Measurements from ENCODE around the gene MZT1. TPM values are rescaled to one million over a fixed set of nuclear protein-coding genes. Genes with fewer than 3 reads are reported as not detected.

Gene MZT1
- total and polyA plus RNA-seq, 10 of the 15 experiments (the other 5 are each of a cell fraction or from before 2014, with no cell fraction given), result 16.2 to 47.6 (median 25.4) TPM

DNA sequence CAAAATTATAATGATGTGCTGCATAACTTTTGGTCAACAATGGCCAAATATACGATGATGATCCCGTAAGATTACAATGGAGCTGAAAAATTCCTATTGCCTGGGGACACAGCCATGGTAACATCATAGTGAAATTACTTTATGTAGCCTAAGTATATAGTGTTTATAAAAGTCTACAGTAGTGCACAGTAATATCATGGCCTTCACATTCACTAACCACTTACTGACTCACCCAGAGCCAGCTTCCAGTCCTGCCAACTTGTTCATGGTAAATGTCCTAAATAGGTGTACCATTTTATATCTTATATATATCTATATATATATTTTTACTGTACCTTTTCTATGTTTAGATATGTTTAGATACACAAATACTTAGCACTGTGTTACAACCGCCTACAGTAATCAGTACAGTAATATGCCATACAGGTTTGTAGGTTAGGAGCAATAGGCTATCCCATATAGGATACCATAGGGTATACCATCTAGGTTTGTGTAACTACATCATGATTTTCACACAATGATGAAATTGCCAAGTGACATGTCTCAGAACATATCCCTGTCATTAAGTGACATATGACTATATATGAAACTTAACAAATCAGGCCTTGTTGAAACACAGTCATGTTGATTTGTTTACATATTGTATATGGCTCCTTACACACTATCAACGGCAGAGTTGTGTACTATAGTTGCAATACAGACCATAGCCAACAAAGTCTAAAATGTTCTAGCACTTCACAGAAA is 30.5 kb upstream of the MZT1 start:
- BruUV-seq (replicated peaks), result no TSS peak
- Histone ChIP-seq H3K79me2 (ENCODE audit: control insufficient read depth, insufficient read depth, low read length) (no peaks in the 10 kb centered on the region; the same call in 1 of the 2 replicates), H3K36me3 (ENCODE audit: control insufficient read depth in 2 of 2, insufficient read depth in 2 of 2, low read length in 1 of 2) (peaks cover 3 to 36% of the 10 kb centered on the region in 2 experiments), H3K9ac (ENCODE audit: control insufficient read depth, insufficient read depth, low read length) (no peak overlapping the region), H3K27ac (ENCODE audit: control insufficient read depth, insufficient read depth) (no peak overlapping the region), H3K9me3 (replicated peaks; ENCODE audit: control insufficient read depth, insufficient read depth, low read length) (no peaks in the 10 kb centered on the region), H4K20me1 (ENCODE audit: control insufficient read depth, insufficient read depth) (no peaks in the 10 kb centered on the region), H3K4me2 (ENCODE audit: control insufficient read depth, insufficient read depth) (no peak overlapping the region), H3K27me3 (replicated peaks in 1 of 2; ENCODE audit: control insufficient read depth in 2 of 2, insufficient read depth in 2 of 2, low read length in 1 of 2) (no peaks in the 10 kb centered on the region), H3K4me1 (ENCODE audit: control insufficient read depth, insufficient read depth, low read length) (no peaks in the 10 kb centered on the region), H3K4me3 (no peak overlapping the region), H2AFZ (ENCODE audit: control insufficient read depth, low read depth, low read length) (no peak overlapping the region)
- 72% methylated on average over 4 of the region's 4 CpGs for WGBS (ENCODE audit: insufficient coverage, insufficient replicate concordance, low lambda C conversion rate, missing lambda C conversion rate)
- ChIA-PET SMC1A (ENCODE audit: uncharacterized antibody, unreplicated experiment) (interaction anchor here (1.2 kb wide), 1 partner anchor 14 kb away, joined by 4 read pairs; no protein-coding TSS in a partner anchor), RAD21 (ENCODE audit: unreplicated experiment) (no interaction called here), POLR2A (interaction anchor here (0.7 kb wide), 1 partner anchor 41 kb away, joined by 6 read pairs; no protein-coding TSS in a partner anchor), CTCF (no interaction called here)
- FAIRE-seq (no peak), ATAC-seq (no peak), DNase-seq (ENCODE audit: low read depth, low spot score) (no peak)
- intact Hi-C loops (cut with micrococcal nuclease; ENCODE audit: unreplicated experiment) (no loop called here), in situ Hi-C loops (cut with MboI) (no loop called here)
- TF ChIP-seq TBL1XR1 (IDR thresholded peaks at IDR 0.05; ENCODE audit: low read depth, low read length), result no peak

DNA sequence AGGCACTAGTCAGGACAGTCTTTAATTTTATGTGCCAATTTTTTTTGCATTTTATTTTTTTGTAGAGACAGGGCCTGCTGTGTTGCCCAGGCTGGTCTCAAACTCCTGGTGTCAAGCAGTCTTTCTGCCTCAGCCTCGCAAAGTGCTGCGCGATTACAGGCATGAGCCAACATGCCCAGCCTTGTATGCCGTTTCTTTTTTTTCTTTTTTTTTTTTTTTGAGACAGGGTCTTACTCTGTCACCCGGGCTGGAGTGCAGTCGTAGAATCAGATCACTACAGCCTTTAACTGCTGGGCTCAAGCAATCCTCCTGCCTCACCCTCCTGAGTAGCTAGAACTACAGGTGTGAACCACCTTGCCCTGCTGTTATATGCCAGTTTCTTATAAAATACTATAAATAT is 26.7 kb upstream of the MZT1 start:
- Histone ChIP-seq H3K27me3 (replicated peaks in 1 of 2; ENCODE audit: control insufficient read depth in 2 of 2, insufficient read depth in 2 of 2, low read length in 1 of 2) (no peaks in the 10 kb centered on the region), H3K27ac (ENCODE audit: control insufficient read depth, insufficient read depth) (no peak overlapping the region), H3K9ac (ENCODE audit: control insufficient read depth, insufficient read depth, low read length) (no peak overlapping the region), H2AFZ (ENCODE audit: control insufficient read depth, low read depth, low read length) (no peak overlapping the region), H3K4me3 (no peak overlapping the region), H3K36me3 (ENCODE audit: control insufficient read depth in 2 of 2, insufficient read depth in 2 of 2, low read length in 1 of 2) (peaks cover 7 to 53% of the 10 kb centered on the region in 2 experiments), H3K9me3 (replicated peaks; ENCODE audit: control insufficient read depth, insufficient read depth, low read length) (no peaks in the 10 kb centered on the region; the same call in 2 of the 3 replicates), H3K4me2 (ENCODE audit: control insufficient read depth, insufficient read depth) (no peak overlapping the region), H3K4me1 (ENCODE audit: control insufficient read depth, insufficient read depth, low read length) (no peaks in the 10 kb centered on the region), H3K79me2 (ENCODE audit: control insufficient read depth, insufficient read depth, low read length) (no peaks in the 10 kb centered on the region; the same call in 1 of the 2 replicates), H4K20me1 (ENCODE audit: control insufficient read depth, insufficient read depth) (no peaks in the 10 kb centered on the region)
- intact Hi-C loops (cut with micrococcal nuclease; ENCODE audit: unreplicated experiment), result no loop called here
- SMC1A ChIA-PET (ENCODE audit: uncharacterized antibody, unreplicated experiment), result interaction anchor here (1.2 kb wide), 1 partner anchor 15 kb away, joined by 3 read pairs; no protein-coding TSS in a partner anchor
- no peak for DNase-seq (ENCODE audit: low read depth, low spot score)
- BruUV-seq (replicated peaks), result no TSS peak
- no peak for FAIRE-seq
- in situ Hi-C loops (cut with MboI), result no loop called here
- CTCF ChIA-PET, result no interaction called here
- WGBS (ENCODE audit: insufficient coverage, insufficient replicate concordance, low lambda C conversion rate, missing lambda C conversion rate), result 99% methylated on average over 6 of the region's 6 CpGs
- RAD21 ChIA-PET (ENCODE audit: unreplicated experiment), result no interaction called here
- ATAC-seq, result no peak
- TF ChIP-seq, protein P1, sequence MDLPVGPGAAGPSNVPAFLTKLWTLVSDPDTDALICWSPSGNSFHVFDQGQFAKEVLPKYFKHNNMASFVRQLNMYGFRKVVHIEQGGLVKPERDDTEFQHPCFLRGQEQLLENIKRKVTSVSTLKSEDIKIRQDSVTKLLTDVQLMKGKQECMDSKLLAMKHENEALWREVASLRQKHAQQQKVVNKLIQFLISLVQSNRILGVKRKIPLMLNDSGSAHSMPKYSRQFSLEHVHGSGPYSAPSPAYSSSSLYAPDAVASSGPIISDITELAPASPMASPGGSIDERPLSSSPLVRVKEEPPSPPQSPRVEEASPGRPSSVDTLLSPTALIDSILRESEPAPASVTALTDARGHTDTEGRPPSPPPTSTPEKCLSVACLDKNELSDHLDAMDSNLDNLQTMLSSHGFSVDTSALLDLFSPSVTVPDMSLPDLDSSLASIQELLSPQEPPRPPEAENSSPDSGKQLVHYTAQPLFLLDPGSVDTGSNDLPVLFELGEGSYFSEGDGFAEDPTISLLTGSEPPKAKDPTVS (IDR thresholded peaks at IDR 0.05; ENCODE audit: low read depth, low read length), result no peak
- TF ChIP-seq SKIL (IDR thresholded peaks at IDR 0.05; ENCODE audit: low read depth, poor library complexity, severe bottlenecking) (no peak), SMAD5 (IDR thresholded peaks at IDR 0.05; ENCODE audit: low read depth) (no peak), EZH2 (IDR thresholded peaks at IDR 0.05; ENCODE audit: borderline replicate concordance, control insufficient read depth, low read depth, low read length) (no peak), HDGF (IDR thresholded peaks at IDR 0.05) (no peak), NKRF (conservative IDR thresholded peaks at IDR 0.05) (no peak), SIX5 (IDR thresholded peaks at IDR 0.05; ENCODE audit: low read depth, low read length, severe bottlenecking) (no peak)
- POLR2A ChIA-PET, result no interaction called here

Measured in GM12878 (cell line).